G401 (cell line): ENCODE measurements around the gene ARHGAP22. TPM values are rescaled to one million over a fixed set of nuclear protein-coding genes. Genes with fewer than 3 reads are reported as not detected.
"Not testable (repeated sequence)": the region's sequence is repeated elsewhere in the genome, so short reads cannot be mapped to it uniquely, and the experiment has no call there.

Experiments used
- DNase-seq: peaks from one replicate; pipeline ENCODE4 v3.0.0-alpha.2; 2015; ENCODE audit warnings: low spot score
- in situ Hi-C: cut with HindIII; loops from 2 replicates; pipeline ENCODE4 v1.10.0; 2016; ENCODE audit warnings: low sequenced_read_pairs, mixed read lengths
- total RNA-seq: library from RNA; depleted of rRNA; stranded (reverse); fragments of >200 nt; shearing (Covaris generic); gene quantifications from 2 replicates; pipeline ENCODE4 v1.2.3, GENCODE V29; 2014; rRNA removed

Gene ARHGAP22, protein sequence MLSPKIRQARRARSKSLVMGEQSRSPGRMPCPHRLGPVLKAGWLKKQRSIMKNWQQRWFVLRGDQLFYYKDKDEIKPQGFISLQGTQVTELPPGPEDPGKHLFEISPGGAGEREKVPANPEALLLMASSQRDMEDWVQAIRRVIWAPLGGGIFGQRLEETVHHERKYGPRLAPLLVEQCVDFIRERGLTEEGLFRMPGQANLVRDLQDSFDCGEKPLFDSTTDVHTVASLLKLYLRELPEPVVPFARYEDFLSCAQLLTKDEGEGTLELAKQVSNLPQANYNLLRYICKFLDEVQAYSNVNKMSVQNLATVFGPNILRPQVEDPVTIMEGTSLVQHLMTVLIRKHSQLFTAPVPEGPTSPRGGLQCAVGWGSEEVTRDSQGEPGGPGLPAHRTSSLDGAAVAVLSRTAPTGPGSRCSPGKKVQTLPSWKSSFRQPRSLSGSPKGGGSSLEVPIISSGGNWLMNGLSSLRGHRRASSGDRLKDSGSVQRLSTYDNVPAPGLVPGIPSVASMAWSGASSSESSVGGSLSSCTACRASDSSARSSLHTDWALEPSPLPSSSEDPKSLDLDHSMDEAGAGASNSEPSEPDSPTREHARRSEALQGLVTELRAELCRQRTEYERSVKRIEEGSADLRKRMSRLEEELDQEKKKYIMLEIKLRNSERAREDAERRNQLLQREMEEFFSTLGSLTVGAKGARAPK
- total RNA-seq, result 1.2 and 4.0 TPM in 2 replicates

GRCh38 chr10:48604991-48605508 is at the start of gene ARHGAP22:
Gene ARHGAP22 (minus strand): TSS chr10:48605073. CDS start chr10:48604796, 277 bp downstream.
- DNase-seq, result peak; percentile 54

GRCh38 chr10:48653944-48654698 is 49.2 kb upstream of the ARHGAP22 start:
- in situ Hi-C loops, result no loop called here

More at GRCh38 chr10:48604991-48605508, at the start of gene ARHGAP22:
- in situ Hi-C loops, result no loop called here

DNA sequence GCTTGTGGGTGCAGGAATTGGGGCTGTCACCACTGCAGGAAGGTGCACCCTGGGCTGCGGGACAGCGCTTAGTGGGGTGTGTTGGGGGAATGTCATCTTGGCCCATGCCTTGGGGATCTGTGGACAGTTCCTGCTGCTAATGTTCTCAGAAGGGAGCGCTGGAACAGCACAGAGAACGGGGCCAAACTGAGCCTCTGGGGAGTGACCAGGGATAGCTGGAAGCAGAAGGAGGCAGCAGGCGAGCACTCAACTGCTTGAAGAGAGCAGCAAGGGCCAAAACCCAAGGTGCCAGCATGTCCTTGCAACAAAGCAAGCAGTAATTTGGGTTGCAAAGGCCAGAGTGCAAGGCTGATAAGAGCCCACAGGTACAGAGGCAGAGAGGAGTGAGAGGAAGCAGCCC is 48.5 kb upstream of the ARHGAP22 start:
- no peak for DNase-seq
- in situ Hi-C loops, result no loop called here

More at GRCh38 chr10:48653944-48654698, 49.2 kb upstream of the ARHGAP22 start:
- no peak for DNase-seq

DNA sequence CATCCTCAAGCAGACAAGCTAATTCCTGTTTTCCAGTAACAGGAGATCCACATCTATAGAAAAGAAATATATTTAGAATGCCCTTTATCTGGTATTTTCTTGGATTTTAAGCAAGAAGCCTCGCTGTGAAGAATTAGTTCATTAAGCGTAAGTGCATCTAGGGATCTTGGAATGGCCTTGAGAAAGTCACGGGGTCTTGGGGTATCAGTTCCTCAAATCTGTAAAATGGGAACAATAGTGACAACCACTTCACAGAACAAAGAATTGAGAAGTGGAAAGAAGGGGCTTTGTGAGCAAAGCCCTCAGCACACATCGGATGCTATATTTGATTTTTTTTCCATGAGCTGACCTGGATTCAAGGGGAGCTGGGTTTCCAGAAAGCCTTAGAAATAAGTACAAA is 47.5 kb upstream of the ARHGAP22 start:
- no peak for DNase-seq
- in situ Hi-C loops, result no loop called here

DNA sequence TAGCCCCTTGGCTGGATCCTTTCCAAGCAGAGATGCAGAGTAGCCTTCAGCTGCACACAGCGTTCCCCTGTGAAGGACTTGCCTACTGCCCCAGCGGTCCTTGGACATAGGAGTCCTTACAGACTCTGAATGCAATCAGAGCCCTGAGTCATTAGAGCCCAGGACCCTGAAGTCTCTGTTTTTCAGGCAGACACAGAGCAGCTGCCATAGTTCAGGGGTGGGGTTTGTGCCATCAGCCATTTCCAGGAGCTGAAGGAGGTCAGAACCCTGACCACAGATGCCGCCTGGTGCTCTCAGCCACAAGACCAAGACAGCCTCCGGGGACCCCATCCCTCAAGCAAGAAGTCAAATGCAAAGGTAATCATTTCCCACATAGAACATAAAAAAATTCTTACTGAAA is 47.0 kb upstream of the ARHGAP22 start:
- no peak for DNase-seq
- in situ Hi-C loops, result no loop called here

GRCh38 chr10:48651293-48651692 is 46.4 kb upstream of the ARHGAP22 start:
- DNase-seq, result no peak
- in situ Hi-C loops, result no loop called here

DNA sequence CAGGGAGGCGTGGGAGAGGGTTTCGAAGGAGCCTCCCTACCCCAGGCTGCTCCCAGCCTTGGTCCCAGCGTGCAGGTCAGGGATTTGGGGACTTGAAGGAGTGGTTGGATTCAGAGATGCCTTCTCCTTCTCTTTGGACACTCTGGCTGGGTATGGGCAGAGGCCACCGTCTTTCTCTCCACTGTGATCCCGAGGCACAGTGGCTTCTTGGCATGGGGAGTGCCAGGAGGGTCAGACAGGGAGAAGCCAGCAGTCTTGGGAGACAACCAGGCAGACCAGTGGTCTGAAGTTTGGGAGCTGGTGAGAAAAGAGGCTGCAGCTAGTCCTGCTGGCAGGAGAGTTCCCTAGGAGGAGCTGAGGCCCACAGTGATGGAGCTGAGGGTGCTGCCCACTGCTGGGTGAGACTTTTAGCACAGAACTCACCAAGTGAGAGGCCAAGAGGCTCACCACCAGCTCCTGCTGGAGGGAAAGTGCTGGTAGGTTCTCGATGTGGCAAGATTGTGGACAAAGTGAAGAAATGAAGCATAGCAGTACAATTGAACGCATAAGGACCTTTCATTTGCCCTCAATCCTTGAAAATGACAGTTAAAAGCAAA is 44.6 kb upstream of the ARHGAP22 start:
- DNase-seq, result no peak
- in situ Hi-C loops, result no loop called here

- in situ Hi-C loops, result no loop called here
- DNase-seq, result no peak
Measured at GRCh38 chr10:48648172-48648942, 43.5 kb upstream of the ARHGAP22 start.

DNA sequence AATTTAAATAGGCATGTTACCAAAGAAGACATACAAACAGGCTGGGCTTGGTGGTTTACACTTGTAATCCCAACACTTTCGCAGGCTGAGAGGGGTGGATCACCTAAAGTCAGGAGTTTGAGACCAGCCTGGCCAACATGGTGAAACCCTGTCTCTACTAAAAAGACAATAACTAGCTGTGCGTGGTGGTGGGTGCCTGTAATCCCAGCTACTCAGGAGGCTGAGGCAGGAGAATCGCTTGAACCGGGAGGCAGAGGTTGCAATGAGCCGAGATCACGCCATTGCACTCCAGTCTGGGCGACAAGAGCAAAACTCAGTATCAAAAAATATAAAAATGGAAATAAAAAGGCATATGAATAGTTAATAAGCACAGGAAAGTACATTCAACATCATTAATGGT is 42.2 kb upstream of the ARHGAP22 start:
- in situ Hi-C loops, DNase-seq: not testable (repeated sequence)

- no peak for DNase-seq
- in situ Hi-C loops, result no loop called here
Measured at GRCh38 chr10:48645600-48645999, 40.7 kb upstream of the ARHGAP22 start.

DNA sequence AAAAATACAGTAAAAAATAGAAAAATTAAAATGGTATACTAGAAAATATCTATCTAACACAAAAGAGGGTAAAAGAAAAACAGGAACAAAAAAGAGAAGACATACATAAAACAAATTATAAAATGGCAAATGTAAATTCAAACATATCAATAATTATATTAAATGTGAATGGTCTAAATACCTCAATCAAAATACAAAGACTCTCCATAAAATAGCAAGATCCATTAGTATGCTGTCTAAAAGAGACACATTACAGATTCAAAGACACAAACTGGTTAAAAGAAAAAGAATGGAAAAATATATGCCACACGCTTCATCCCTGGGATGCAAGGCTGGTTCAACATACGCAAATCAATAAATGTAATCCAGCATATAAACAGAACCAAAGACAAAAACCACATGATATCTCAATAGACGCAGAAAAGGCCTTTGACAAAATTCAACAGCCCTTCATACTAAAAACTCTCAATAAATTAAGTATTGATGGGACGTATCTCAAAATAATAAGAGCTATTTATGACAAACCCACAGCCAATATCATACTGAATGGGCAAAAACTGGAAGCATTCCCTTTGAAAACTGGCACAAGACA is 36.3 kb upstream of the ARHGAP22 start:
- DNase-seq, in situ Hi-C loops: not testable (repeated sequence)

GRCh38 chr10:48640326-48640725 is 35.5 kb upstream of the ARHGAP22 start:
- no peak for DNase-seq
- in situ Hi-C loops, result no loop called here

DNA sequence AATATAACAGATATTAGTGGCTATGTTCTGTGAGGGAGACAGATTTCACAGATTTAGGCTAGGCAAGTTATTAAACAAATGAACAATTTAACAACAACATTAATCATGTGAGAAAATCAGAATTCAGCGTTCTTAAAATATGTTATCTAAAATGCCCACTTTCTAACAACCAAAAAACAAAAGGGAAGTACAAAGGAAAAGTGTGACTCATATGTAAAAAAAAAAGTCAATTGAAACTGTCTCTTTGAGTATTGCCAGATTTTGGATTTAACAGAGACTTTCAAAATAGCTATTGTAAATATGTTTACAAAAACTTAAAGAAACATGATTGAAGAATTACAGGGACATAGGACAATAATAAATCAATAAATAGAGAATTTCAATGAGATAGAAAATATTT is 34.8 kb upstream of the ARHGAP22 start:
- in situ Hi-C loops, result no loop called here
- DNase-seq, result no peak

GRCh38 chr10:48638739-48639527 is 34.1 kb upstream of the ARHGAP22 start:
- no peak for DNase-seq
- in situ Hi-C loops, result no loop called here

GRCh38 chr10:48638158-48638557 is 33.3 kb upstream of the ARHGAP22 start:
- no peak for DNase-seq
- in situ Hi-C loops, result no loop called here

GRCh38 chr10:48636901-48637300 is 32.0 kb upstream of the ARHGAP22 start:
- in situ Hi-C loops, result no loop called here
- no peak for DNase-seq

GRCh38 chr10:48636231-48636630 is 31.4 kb upstream of the ARHGAP22 start:
- in situ Hi-C loops, result no loop called here
- DNase-seq, result no peak
